PC-9 (cell line): ENCODE measurements around the gene MRPL48. TPM values are rescaled to one million over a fixed set of nuclear protein-coding genes. Genes with fewer than 3 reads are reported as not detected.

Experiments
- BruUV-seq: library from RNA; stranded (reverse); fragments of 400-500 nt; replicated peaks from 2 replicates; lab custom pipeline; 2021; lab: Mats Ljungman, UMichigan
- CTCF ChIA-PET: fragments of 300-600 bp; sonication (Branson Sonifier 250); formaldehyde crosslinking; loops from one replicate; lab custom pipeline; 2022; ENCODE audit warnings: antibody characterized with exemption; lab: Charles Lee
- POLR2A ChIA-PET: fragments of 300-600 bp; sonication (Branson Sonifier 250); formaldehyde crosslinking; loops from one replicate; lab custom pipeline; 2022; ENCODE audit warnings: antibody characterized with exemption; ENCODE audit not compliant: unreplicated experiment; lab: Charles Lee
- DNase-seq, 2 experiments: peaks; one replicate each; pipeline versions ENCODE4 v3.0.0 to v3.0.0-alpha.2; 2015 to 2022; ENCODE audit warnings: mixed read lengths in 1 of 2
- H2AFZ ChIP-seq: fragments of 200-600 bp; sonication (generic); 2 replicates; pipeline ENCODE4 v1.8.1; 2017; ENCODE audit warnings: antibody characterized with exemption
- H3F3A ChIP-seq: fragments of 200-600 bp; sonication (generic); 2 replicates; pipeline ENCODE4 v1.8.1; 2017; ENCODE audit warnings: antibody characterized with exemption, mild to moderate bottlenecking, low read depth; ENCODE audit not compliant: insufficient read depth
- H3K27ac ChIP-seq: fragments of 200-600 bp; sonication (generic); 2 replicates; pipeline ENCODE4 v1.6.1; 2016; ENCODE audit warnings: mixed run types
- H3K27me3 ChIP-seq: fragments of 200-600 bp; sonication (generic); 2 replicates; pipeline ENCODE4 v1.6.1; 2016; ENCODE audit warnings: low read depth, mixed run types; ENCODE audit not compliant: insufficient read depth
- H3K36me3 ChIP-seq: fragments of 200-600 bp; sonication (generic); 2 replicates; pipeline ENCODE4 v1.6.1; 2016; ENCODE audit warnings: low read depth, mixed run types
- H3K4me1 ChIP-seq: fragments of 200-600 bp; sonication (generic); replicated peaks from 2 replicates; pipeline ENCODE4 v1.6.1; 2016; ENCODE audit warnings: mixed run types; ENCODE audit not compliant: insufficient read depth
- H3K4me2 ChIP-seq: fragments of 200-600 bp; sonication (generic); 2 replicates; pipeline ENCODE4 v1.6.1; 2017; ENCODE audit warnings: mixed run types
- H3K4me3 ChIP-seq: fragments of 200-600 bp; sonication (generic); 2 replicates; pipeline ENCODE4 v1.6.1; 2016; ENCODE audit warnings: mixed run types
- H3K79me2 ChIP-seq: fragments of 200-600 bp; sonication (generic); 2 replicates; pipeline ENCODE4 v1.6.1; 2017; ENCODE audit warnings: low read depth, mixed run types
- H3K9me2 ChIP-seq: fragments of 200-600 bp; sonication (generic); 2 replicates; pipeline ENCODE4 v1.8.1; 2017; ENCODE audit warnings: mild to moderate bottlenecking; ENCODE audit not compliant: insufficient read depth
- H3K9me3 ChIP-seq: fragments of 200-600 bp; sonication (generic); 2 replicates; pipeline ENCODE4 v1.8.1; 2016; ENCODE audit warnings: low read depth; ENCODE audit not compliant: insufficient read depth
- H4K20me1 ChIP-seq: fragments of 200-600 bp; sonication (generic); 2 replicates; pipeline ENCODE4 v1.8.1; 2017; ENCODE audit not compliant: insufficient read depth
- EZH2 ChIP-seq: fragments of 200-600 bp; sonication (generic); IDR thresholded peaks from 2 replicates; pipeline ENCODE4 v1.8.0; 2017; ENCODE audit warnings: antibody characterized with exemption, low read depth
- intact Hi-C: fragments of 100-400 bp; cut with micrococcal nuclease; formaldehyde crosslinking; loops from one replicate; pipeline ENCODE4 v1.10.0; 2022; ENCODE audit not compliant: unreplicated experiment
- total RNA-seq: library from RNA; stranded (reverse); gene quantifications from 2 replicates; pipeline ENCODE4 v1.2.3, GENCODE V29; 2021
- TF ChIP-seq, protein P1 (sequence below): fragments of 200-600 bp; sonication (generic); conservative IDR thresholded peaks from 2 replicates; pipeline ENCODE4 v1.6.1; 2017; ENCODE audit warnings: mixed run types, antibody characterized with exemption, mild to moderate bottlenecking, moderate library complexity

The MRPL48 gene
- total RNA-seq, 1 experiment from 2014 or later = 64.5 TPM

DNA sequence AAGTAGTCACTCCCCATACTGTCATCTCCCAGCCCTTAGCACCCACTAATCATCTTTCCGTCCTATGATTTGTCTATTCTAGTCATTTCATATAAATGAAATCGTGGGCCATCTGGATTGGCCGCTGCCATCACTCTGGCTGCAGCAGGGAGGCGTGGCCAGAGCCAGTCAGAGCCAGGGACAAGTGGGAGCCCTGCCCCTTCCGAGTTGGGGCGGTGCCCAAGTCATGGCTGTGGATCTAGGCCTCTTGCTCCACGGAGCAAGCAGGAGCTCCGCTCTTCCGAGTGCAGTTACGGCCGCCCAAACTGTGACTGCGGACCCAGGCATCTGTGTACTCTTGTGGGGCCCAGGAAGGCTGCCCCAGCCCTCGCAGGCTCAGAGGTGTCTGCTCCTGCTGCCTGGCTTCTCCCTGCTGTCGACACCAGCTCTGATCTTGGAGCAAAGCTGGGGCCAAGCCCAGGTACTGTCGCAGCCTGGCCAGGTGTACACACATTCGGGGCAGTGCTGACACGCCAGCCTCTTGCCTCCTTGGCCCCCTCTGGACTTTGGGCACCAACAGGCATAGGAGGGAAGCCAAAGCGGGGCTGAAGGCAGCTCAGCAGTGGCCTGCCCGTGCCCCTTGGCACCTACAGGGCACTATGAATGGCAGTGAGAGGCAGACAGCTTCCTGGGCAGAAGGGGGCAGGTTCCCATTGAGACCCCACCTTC is 8.4 kb downstream of the MRPL48 start:
- peaks cover 10% of the 10 kb centered on the region; the same call in 1 of the 2 replicates for H3K36me3 ChIP-seq
- no peak overlapping the region for H3K4me2 ChIP-seq
- CTCF ChIA-PET = no interaction called here
- intact Hi-C loops = no loop called here
- H3K4me3 ChIP-seq = no peak overlapping the region
- H3K9me3 ChIP-seq = no peaks in the 10 kb centered on the region
- no peak for DNase-seq
- no peaks in the 10 kb centered on the region for H3F3A ChIP-seq
- POLR2A ChIA-PET = interaction anchor here (0.6 to 0.7 kb wide), 3 partner anchors 80 to 447 kb away, joined by 3 to 5 read pairs (median 4); no protein-coding TSS in a partner anchor
- TF ChIP-seq, protein P1, sequence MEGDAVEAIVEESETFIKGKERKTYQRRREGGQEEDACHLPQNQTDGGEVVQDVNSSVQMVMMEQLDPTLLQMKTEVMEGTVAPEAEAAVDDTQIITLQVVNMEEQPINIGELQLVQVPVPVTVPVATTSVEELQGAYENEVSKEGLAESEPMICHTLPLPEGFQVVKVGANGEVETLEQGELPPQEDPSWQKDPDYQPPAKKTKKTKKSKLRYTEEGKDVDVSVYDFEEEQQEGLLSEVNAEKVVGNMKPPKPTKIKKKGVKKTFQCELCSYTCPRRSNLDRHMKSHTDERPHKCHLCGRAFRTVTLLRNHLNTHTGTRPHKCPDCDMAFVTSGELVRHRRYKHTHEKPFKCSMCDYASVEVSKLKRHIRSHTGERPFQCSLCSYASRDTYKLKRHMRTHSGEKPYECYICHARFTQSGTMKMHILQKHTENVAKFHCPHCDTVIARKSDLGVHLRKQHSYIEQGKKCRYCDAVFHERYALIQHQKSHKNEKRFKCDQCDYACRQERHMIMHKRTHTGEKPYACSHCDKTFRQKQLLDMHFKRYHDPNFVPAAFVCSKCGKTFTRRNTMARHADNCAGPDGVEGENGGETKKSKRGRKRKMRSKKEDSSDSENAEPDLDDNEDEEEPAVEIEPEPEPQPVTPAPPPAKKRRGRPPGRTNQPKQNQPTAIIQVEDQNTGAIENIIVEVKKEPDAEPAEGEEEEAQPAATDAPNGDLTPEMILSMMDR = no peak
- no peak for TF ChIP-seq EZH2
- peaks cover 25% of the 10 kb centered on the region for H3K79me2 ChIP-seq
- no peaks in the 10 kb centered on the region for H3K9me2 ChIP-seq
- H3K27me3 ChIP-seq = no peaks in the 10 kb centered on the region
- H3K4me1 ChIP-seq = no peaks in the 10 kb centered on the region
- no TSS peak for BruUV-seq
- no peak overlapping the region for H3K27ac ChIP-seq
- no peaks in the 10 kb centered on the region for H4K20me1 ChIP-seq
- H2AFZ ChIP-seq = no peak overlapping the region

DNA sequence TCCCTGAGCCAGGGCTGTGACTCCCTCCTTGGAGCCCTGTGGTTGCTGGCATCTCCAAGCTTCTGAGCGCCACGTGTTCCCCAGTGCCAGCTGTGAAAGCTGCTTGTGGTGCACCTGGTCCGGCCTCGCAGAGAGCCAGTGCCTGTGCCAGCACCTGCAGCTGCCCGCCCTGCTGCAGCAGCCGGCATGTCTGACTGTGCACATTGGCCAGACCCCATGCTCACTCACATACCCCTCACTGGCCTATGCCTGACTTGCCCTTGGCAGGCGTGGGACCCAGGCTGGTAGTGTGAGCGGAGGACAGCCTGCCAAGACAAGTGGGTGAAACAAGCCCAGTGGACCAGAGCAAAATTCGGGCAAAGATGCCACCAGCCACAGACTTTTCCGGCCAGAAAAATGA is 9.8 kb downstream of the MRPL48 start:
- no peak overlapping the region for H3K27ac ChIP-seq
- H2AFZ ChIP-seq = no peak overlapping the region
- intact Hi-C loops = no loop called here
- no peaks in the 10 kb centered on the region for H3K27me3 ChIP-seq
- H3K4me3 ChIP-seq = no peak overlapping the region
- TF ChIP-seq, protein P1 = no peak
- TF ChIP-seq EZH2 = no peak
- no peaks in the 10 kb centered on the region for H3K9me3 ChIP-seq
- BruUV-seq = no TSS peak
- DNase-seq = no peak
- H3F3A ChIP-seq = no peaks in the 10 kb centered on the region
- H3K36me3 ChIP-seq = no peaks in the 10 kb centered on the region
- H3K9me2 ChIP-seq = no peaks in the 10 kb centered on the region
- H3K4me2 ChIP-seq = no peak overlapping the region
- no peaks in the 10 kb centered on the region for H3K4me1 ChIP-seq
- H4K20me1 ChIP-seq = no peaks in the 10 kb centered on the region
- CTCF ChIA-PET = no interaction called here
- peaks cover 14% of the 10 kb centered on the region for H3K79me2 ChIP-seq
- POLR2A ChIA-PET = no interaction called here

DNA sequence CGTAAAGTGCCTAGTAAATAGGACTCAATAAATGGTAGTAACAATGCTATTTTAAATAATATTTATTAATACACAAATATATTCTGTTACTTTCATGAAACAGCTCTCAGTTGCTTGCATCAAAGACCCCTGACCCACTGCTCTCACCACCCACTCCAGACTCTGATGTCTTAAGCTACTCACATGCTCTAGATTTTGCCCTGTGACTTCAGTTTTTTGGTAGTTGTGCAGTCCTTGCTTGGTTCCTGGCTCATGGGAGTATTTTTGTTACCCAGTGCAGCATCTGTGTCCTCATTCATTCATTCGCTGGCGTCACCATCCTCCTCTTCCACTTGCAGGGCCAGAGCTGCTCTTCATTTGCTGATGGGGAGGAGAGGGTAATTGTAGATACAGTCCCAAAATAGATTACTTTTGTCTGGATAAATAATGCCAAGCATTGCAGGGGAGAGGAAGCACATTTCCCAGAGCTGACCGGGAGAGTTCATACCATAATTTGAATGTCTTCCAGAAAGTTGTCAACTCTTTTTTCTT is 12.7 kb downstream of the MRPL48 start:
- Histone ChIP-seq H3K36me3 (no peaks in the 10 kb centered on the region), H3K4me3 (no peak overlapping the region), H3F3A (no peaks in the 10 kb centered on the region), H4K20me1 (no peaks in the 10 kb centered on the region), H3K9me2 (no peaks in the 10 kb centered on the region), H3K27me3 (no peaks in the 10 kb centered on the region), H3K79me2 (no peaks in the 10 kb centered on the region), H3K27ac (no peak overlapping the region), H2AFZ (no peak overlapping the region), H3K4me2 (no peak overlapping the region), H3K9me3 (no peaks in the 10 kb centered on the region), H3K4me1 (no peaks in the 10 kb centered on the region)
- no peak for DNase-seq
- BruUV-seq = no TSS peak
- POLR2A ChIA-PET = no interaction called here
- CTCF ChIA-PET = interaction anchor here (0.6 kb wide), 1 partner anchor 449 kb away, joined by 5 read pairs; no protein-coding TSS in a partner anchor
- TF ChIP-seq, protein P1 = no peak
- TF ChIP-seq EZH2 = no peak
- intact Hi-C loops = no loop called here
